GM18526 (cell line): ENCODE data around the gene COQ8A.

Experiments used
- POLR2A ChIP-seq: IDR thresholded peaks from 3 replicates; pipeline ENCODE4 v1.6.1; 2011; ENCODE audit not compliant: insufficient read length; ENCODE audit errors: extremely low read depth

The COQ8A gene

DNA sequence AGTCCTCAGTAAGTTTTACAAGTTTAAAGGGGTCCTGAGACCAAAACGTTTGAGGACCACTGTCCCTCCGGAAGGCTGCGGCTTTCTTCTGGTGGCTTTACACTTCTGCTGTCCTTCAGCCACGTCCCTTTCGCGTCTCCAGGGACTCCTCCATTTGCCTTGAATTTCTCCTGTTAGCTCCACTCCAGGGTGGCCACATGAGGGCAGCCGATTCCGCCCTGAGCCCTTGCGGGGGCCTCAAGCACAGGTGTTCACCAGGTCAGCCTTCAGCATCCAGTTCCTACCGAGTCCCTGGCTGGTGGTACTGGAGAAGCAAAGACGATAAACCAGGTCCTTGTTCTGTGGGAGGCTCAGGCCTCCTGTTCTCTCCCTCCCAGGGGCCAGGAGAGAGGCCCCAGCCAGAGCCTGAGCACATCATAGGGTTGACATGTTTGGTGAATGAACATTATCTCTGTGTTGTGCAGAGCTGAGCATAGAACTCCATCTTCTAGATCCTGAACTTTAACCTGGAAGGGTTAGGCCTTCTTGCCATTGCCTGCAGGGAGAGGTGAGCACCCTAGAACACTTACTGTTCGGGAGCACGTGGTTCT is 27.4 kb upstream of the COQ8A start:
- no peak for TF ChIP-seq POLR2A

DNA sequence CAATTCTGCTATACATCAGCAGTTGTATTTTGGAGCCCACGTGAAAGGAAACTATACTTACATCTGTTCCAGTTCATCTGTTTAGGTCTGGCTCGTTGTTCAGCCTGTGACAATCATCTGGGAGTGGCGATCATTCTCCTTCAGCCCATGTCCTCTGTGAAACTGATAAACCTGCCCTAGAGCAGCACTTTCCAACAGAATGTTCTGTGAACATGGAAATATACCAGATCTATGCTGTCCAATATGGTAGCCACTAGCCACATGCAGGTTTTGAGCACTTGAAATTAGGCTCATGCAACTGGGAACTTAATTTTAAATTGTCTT is 24.5 kb upstream of the COQ8A start:
- TF ChIP-seq POLR2A, result no peak

DNA sequence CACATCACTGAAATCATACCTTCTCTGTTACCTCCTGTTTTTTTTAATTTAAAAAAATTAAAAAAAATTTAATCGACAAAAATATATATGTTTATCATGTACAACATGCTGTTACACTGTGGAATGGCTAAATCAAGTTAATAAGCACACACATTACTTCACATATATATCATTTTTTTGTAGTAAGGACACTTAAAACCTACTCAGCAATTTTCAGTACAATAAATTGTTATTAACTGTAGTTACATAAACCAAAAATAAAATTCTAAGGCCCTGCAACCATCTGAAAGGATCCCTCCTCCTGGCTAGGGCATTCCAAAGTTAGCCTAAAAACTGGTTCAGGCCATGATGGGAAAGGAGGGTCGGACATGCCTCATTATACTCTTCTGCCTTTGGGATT is 23.6 kb upstream of the COQ8A start:
- no peak for TF ChIP-seq POLR2A

- no peak for TF ChIP-seq POLR2A
Measured at GRCh38 chr1:226919587-226919986, 20.5 kb upstream of the COQ8A start.

- TF ChIP-seq POLR2A, result no peak
Measured at GRCh38 chr1:226919995-226920394, 20.1 kb upstream of the COQ8A start.

DNA sequence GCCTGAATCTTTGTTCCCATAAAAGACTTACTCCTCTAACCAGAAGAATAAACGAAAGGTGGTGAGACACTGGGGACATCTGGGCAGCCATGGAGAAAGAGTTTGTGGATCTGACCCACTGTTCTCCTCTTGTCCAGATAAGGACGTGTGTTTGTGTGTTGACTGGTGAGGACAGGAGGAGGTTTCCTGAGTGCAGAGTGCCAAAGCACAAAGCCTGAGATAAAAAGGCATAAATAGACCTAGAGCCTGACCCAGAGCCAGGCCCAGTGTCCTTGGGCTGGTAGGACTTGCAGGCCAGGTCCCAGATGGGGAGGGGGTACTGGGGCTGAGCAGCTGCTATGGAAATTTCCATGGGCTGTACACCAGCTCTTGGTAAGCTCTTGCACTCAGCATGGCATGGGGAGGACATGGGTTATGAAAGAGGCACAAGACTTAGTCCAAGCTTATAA is 19.6 kb upstream of the COQ8A start:
- no peak for TF ChIP-seq POLR2A

- TF ChIP-seq POLR2A, result no peak
Measured at GRCh38 chr1:226921504-226921903, 18.6 kb upstream of the COQ8A start.

DNA sequence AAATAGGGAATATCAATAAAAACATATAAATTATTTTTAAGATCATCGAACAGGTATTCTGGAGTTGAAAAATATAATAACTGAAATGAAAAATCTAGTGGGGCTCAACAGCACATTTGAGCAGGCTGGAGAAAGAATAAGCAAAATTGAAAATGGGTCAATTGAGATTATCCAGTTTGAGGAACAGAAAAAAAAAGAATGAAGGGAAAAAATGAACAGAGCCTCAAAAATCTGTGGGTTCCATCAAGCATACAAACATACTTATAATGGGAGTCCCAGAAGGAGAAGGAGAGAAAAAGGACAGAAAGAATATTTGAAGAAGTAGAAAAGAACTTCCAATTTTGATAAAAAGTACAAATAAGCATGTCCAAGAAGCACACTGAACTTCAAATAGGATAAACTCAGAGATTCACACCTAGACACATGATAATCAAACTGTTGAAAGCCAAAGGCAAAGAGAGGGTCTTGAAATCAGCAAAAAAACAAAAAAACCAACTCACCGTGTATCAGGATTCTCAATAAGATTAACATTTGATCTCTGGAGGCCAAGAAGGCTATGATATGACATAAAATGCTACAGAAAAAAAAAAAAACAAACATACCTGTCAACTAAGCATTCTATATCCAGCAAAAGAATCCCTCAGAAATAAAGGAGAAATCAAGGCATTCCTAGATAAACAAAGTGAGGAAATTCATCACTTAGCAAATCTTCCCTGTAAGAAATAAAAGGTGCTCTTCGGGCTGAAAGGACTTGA is 5.4 kb upstream of the COQ8A start:
- no peak for TF ChIP-seq POLR2A

GRCh38 chr1:226937940-226938725 is 2.0 kb upstream of the COQ8A start:
- no peak for TF ChIP-seq POLR2A

DNA sequence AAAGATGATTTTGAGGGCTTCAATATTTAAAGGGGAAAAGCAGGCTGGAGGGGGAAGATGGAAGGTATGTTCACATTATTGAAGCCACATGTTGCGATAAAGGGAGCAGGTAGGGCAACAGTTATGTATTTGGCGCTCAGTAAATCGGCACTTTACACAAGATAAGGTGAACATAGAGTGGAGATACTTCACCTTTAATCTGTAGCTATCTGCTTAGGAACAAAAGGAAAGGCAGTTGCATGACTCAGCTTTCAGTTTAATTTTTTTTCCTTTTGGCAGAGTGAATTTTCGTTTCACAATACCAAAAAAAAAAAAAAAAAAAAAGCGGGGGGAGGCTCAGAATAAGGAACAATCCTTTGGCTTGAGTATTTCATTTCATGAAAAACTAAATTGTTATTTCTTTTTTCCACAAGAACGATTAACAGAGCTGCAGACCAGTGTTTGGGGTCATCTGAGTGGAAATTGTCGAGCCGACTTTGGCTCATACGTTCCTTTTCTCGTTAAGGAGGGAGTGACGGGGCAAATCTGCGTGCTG is 1.1 kb upstream of the COQ8A start:
- no peak for TF ChIP-seq POLR2A

- peak; percentile 93 for TF ChIP-seq POLR2A
Measured at GRCh38 chr1:226939438-226940028, 561 bp upstream of the COQ8A start.

- no peak for TF ChIP-seq POLR2A
Measured at GRCh38 chr1:226940806-226941067, 643 bp downstream of the COQ8A start.

- no peak for TF ChIP-seq POLR2A
Measured at GRCh38 chr1:226942392-226942791, 2.3 kb downstream of the COQ8A start.

- TF ChIP-seq POLR2A, result no peak
Measured at GRCh38 chr1:226943156-226943555, 3.1 kb downstream of the COQ8A start.

DNA sequence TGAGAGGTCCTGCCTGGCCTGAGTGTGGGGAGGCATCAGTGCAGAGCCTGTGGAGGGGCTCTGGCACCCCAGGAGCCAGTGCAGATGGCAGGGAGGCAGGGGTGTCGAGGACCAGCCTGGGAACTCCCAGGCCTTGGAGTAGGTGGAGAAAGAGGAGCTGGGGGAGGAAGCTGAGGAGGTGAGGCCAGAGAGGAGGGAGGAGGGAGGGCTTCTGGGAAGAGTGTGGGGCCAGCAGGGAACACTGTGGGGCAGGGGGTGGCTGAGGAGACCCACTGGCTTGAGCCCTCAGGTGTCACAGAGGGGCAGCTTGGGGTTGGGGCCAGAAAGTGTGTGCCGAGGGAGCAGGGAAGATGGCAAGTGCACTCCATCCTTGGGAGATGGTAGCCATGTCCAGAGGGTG is 3.8 kb downstream of the COQ8A start:
- no peak for TF ChIP-seq POLR2A

DNA sequence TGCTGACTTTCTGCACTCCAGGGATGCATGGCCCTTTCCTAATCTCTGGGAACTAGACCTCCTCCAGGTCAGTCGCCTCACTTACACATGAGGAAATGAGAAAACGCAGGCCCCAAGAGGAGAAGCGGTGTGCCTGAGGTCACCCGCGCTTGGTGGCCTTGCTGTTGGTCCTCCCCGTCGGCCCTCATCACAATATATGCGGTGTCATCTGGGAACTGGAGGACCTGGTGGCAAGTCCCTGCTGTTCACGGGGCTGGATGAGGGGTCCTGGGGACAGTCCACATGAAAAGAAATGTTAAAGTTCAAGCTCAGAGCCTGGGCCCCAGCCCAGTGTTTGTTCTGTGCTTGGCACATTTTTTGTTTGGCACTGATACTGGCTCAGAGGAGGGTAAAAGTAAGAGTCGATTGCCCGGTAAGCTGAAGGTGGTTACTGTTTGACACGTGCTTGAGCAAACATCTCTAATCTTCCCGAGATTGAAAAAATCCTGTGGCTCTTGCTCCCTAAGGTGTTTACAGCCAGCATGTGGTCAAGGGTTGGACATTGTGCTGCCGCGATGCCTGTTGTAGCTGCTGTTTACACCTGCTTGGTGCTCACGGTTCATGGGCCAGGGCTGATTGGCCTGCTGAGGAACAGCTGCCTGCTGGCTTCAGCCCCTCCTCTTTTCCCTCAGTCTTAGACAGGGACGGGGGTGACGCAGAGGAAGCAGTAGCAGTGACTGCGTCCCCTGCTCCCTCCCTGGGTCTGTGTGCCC is 5.2 kb downstream of the COQ8A start:
- TF ChIP-seq POLR2A, result no peak

- no peak for TF ChIP-seq POLR2A
Measured at GRCh38 chr1:226945858-226946245, 5.8 kb downstream of the COQ8A start.
